Ovary (tissue), 3 donors: ENCODE measurements around the gene SCN5A.

Experiments
- EP300 ChIP-seq: sonication (generic); formaldehyde crosslinking; IDR thresholded peaks from one replicate; pipeline ENCODE4 v1.6.1; 2017; ENCODE audit warnings: antibody characterized with exemption
- POLR2A ChIP-seq: fragments of 450-650 bp; IDR thresholded peaks from one replicate; pipeline ENCODE4 v1.6.1; 2017; ENCODE audit warnings: antibody characterized with exemption, mild to moderate bottlenecking, moderate library complexity
- TF ChIP-seq, protein P1 (sequence below), 3 donors: fragments of 450-650 bp in 2 of 3; fragments of 200-600 bp in 1 of 3; IDR thresholded peaks; one replicate each; pipeline versions ENCODE4 v1.5.1 to v1.8.0; 2016 to 2022; ENCODE audit warnings: antibody characterized with exemption in 3 of 3, mild to moderate bottlenecking in 1 of 3
- donor health status: DM: no; HTN: no; CAD: no.

DNA sequence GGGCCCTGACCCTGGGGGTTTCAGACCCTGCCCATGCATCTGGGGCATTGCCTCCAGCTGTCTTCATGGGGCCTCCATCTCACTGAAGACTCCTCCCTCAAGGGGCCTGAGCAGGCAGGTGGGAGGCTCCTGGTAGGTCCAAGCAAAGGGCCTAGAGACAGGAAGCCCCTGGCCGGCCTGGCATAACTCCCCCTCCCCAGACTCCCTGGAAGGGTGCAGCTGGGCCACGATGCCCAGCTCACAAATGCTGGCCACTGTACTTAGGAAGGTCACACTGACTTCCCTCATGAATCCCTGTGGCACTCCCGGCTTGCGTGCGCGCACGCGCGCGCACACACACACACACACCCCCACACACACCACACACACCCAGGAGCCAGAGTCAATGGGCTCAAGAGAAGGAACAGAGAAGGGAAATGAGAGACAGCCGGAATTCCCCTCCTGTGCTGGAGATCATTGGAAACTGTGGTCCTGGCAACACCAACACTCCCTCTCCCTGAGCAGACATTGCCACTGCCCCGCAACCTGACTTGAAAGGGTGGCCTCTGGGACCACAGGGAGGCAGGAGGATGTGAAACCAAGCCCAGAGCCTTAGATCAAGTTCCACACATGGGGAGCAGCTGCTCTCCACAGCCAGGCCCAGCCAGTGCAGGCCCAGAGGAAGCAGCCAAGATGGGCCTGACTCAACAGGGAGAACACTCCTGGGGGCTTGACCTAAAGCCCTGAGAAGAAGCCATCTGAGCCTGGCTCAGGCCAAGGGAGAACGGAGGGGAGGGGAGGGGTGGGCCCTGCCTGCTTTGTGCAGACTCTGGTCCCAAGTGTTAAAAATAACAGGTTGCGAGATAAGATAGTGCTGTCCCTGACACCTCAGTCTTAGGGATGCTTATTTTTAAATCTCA, 69.7 kb downstream of the SCN5A start:
- TF ChIP-seq, protein P1, sequence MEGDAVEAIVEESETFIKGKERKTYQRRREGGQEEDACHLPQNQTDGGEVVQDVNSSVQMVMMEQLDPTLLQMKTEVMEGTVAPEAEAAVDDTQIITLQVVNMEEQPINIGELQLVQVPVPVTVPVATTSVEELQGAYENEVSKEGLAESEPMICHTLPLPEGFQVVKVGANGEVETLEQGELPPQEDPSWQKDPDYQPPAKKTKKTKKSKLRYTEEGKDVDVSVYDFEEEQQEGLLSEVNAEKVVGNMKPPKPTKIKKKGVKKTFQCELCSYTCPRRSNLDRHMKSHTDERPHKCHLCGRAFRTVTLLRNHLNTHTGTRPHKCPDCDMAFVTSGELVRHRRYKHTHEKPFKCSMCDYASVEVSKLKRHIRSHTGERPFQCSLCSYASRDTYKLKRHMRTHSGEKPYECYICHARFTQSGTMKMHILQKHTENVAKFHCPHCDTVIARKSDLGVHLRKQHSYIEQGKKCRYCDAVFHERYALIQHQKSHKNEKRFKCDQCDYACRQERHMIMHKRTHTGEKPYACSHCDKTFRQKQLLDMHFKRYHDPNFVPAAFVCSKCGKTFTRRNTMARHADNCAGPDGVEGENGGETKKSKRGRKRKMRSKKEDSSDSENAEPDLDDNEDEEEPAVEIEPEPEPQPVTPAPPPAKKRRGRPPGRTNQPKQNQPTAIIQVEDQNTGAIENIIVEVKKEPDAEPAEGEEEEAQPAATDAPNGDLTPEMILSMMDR (IDR thresholded peaks at IDR 0.05), result no peak
- no peak for TF ChIP-seq POLR2A
- TF ChIP-seq EP300, result no peak
